CD4-positive, alpha-beta T cell (primary cell): ENCODE data around the gene S100Z. TPM values are rescaled to one million over a fixed set of nuclear protein-coding genes. Genes with fewer than 3 reads are reported as not detected.

Source experiments
- ATAC-seq: fragments of 200-7000 bp; cut with Tn5 transposase; one replicate; pipeline ENCODE4 v1.10.0; 2022; ENCODE audit warnings: mild to moderate bottlenecking; ENCODE audit not compliant: poor library complexity
- CTCF ChIA-PET: fragments of 350-600 bp; sonication (Branson Sonifier 250); formaldehyde crosslinking; loops from one replicate; lab custom pipeline; 2021; ENCODE audit warnings: antibody characterized with exemption, inconsistent platforms; lab: Charles Lee
- POLR2A ChIA-PET: fragments of 350-600 bp; sonication (Branson Sonifier 250); formaldehyde crosslinking; loops from one replicate; lab custom pipeline; 2021; ENCODE audit warnings: antibody characterized with exemption, inconsistent platforms; lab: Charles Lee
- DNase-seq, 14 experiments: peaks; one replicate each; pipeline ENCODE4 v3.0.0-alpha.2; 2013 to 2020; ENCODE audit warnings: mixed read lengths in 2 of 14
- H3K27ac ChIP-seq, 2 donors: one replicate each; pipeline versions ENCODE4 v1.5.1 to v1.7.0; 2013; ENCODE audit warnings: low read length in 2 of 2, low read depth in 1 of 2, mild to moderate bottlenecking in 1 of 2
- H3K27me3 ChIP-seq, 2 experiments: 1 replicate in 1 of 2; 2 replicates in 1 of 2; pipeline versions ENCODE4 v1.6.1 to v1.7.0; 2013; ENCODE audit warnings: low read length in 2 of 2, control low read depth in 1 of 2, mild to moderate bottlenecking in 1 of 2, moderate library complexity in 1 of 2; ENCODE audit not compliant: insufficient read depth in 2 of 2, control insufficient read depth in 1 of 2
- H3K36me3 ChIP-seq: one replicate; pipeline ENCODE4 v1.6.1; 2013; ENCODE audit warnings: low read length, control low read depth; ENCODE audit not compliant: insufficient read depth
- H3K4me1 ChIP-seq: one replicate; pipeline ENCODE4 v1.6.1; 2013; ENCODE audit warnings: low read length, control low read depth; ENCODE audit not compliant: insufficient read depth
- H3K4me3 ChIP-seq: one replicate; pipeline ENCODE4 v1.5.1; 2013; ENCODE audit warnings: mild to moderate bottlenecking, low read length, moderate library complexity
- H3K9me3 ChIP-seq, 2 experiments: 1 replicate in 1 of 2; 2 replicates in 1 of 2; pipeline versions ENCODE4 v1.6.1 to v1.7.0; 2013; ENCODE audit warnings: low read length in 2 of 2, mild to moderate bottlenecking in 2 of 2, control low read depth in 1 of 2, moderate library complexity in 1 of 2; ENCODE audit not compliant: control insufficient read depth in 1 of 2, insufficient read depth in 1 of 2
- H3K27ac Mint-ChIP-seq: one replicate; pipeline ENCODE4 v1.8.0; 2020; ENCODE audit warnings: mixed read lengths
- H3K27me3 Mint-ChIP-seq: one replicate; pipeline ENCODE4 v1.8.0; 2021; ENCODE audit warnings: mixed read lengths
- H3K36me3 Mint-ChIP-seq: one replicate; pipeline ENCODE4 v1.8.0; 2021; ENCODE audit warnings: low read depth, mixed read lengths
- H3K4me1 Mint-ChIP-seq: one replicate; pipeline ENCODE4 v1.8.0; 2021; ENCODE audit warnings: low read depth, mixed read lengths
- H3K4me3 Mint-ChIP-seq: one replicate; pipeline ENCODE4 v1.8.0; 2020; ENCODE audit warnings: mild to moderate bottlenecking, mixed read lengths
- H3K9me3 Mint-ChIP-seq: one replicate; pipeline ENCODE4 v1.8.0; 2020; ENCODE audit warnings: mixed read lengths
- intact Hi-C, 2 experiments: fragments of 100-400 bp; cut with DNase I in 1 of 2; cut with micrococcal nuclease in 1 of 2; formaldehyde crosslinking; loops; one replicate each; pipeline versions ENCODE4 v1.15.1 to v1.9.0; 2023 to 2025; cut with DNase I, micrococcal nuclease
- total RNA-seq, 174 experiments: library from RNA in 2 of 174; stranded (reverse) in 2 of 174; gene quantifications; one replicate each; pipeline ENCODE4 v1.2.3 and lab custom pipeline; 2021 to 2026
- TF ChIP-seq, protein P1 (sequence below): fragments of 200-600 bp; IDR thresholded peaks from one replicate; pipeline ENCODE4 v1.8.0; 2022; ENCODE audit warnings: antibody characterized with exemption, mild to moderate bottlenecking

S100Z gene
- total RNA-seq, 2 experiments from 2014 or later = 0.22 to 0.47 TPM

DNA sequence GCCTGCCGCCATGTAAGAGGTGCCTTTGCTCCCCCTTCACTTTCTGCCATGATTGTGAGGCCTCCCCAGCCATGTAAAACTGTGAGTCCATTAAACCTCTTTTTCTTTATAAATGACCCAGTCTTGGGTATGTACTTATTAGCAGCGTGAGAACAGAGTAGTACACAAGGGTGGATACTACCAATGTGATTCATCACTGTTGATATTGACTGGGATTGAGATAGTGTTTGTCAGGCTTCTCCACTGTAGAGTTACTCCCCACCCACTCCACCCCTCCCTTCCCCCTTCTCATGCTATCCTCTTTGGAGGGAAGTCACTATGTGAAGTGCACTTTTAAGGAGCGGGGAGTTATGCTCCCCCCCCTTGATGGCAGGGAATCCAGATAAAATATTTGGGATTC is 91.6 kb downstream of the S100Z start:
- DNase-seq = no peak
- no peaks in the 10 kb centered on the region for H3K9me3 Mint-ChIP-seq
- CTCF ChIA-PET = no interaction called here
- POLR2A ChIA-PET = no interaction called here
- no peak for ATAC-seq
- H3K4me3 ChIP-seq = no peak overlapping the region
- H3K4me3 Mint-ChIP-seq = no peak overlapping the region
- no peaks in the 10 kb centered on the region for H3K9me3 ChIP-seq
- H3K27ac Mint-ChIP-seq = no peak overlapping the region
- no peaks in the 10 kb centered on the region for H3K36me3 Mint-ChIP-seq
- H3K27ac ChIP-seq = no peak overlapping the region
- no peaks in the 10 kb centered on the region for H3K36me3 ChIP-seq
- TF ChIP-seq, protein P1, sequence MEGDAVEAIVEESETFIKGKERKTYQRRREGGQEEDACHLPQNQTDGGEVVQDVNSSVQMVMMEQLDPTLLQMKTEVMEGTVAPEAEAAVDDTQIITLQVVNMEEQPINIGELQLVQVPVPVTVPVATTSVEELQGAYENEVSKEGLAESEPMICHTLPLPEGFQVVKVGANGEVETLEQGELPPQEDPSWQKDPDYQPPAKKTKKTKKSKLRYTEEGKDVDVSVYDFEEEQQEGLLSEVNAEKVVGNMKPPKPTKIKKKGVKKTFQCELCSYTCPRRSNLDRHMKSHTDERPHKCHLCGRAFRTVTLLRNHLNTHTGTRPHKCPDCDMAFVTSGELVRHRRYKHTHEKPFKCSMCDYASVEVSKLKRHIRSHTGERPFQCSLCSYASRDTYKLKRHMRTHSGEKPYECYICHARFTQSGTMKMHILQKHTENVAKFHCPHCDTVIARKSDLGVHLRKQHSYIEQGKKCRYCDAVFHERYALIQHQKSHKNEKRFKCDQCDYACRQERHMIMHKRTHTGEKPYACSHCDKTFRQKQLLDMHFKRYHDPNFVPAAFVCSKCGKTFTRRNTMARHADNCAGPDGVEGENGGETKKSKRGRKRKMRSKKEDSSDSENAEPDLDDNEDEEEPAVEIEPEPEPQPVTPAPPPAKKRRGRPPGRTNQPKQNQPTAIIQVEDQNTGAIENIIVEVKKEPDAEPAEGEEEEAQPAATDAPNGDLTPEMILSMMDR = no peak
- intact Hi-C loops = no loop called here
- no peaks in the 10 kb centered on the region for H3K27me3 ChIP-seq
- H3K4me1 Mint-ChIP-seq = no peaks in the 10 kb centered on the region
- H3K27me3 Mint-ChIP-seq = peaks cover 11% of the 10 kb centered on the region
- no peaks in the 10 kb centered on the region for H3K4me1 ChIP-seq

DNA sequence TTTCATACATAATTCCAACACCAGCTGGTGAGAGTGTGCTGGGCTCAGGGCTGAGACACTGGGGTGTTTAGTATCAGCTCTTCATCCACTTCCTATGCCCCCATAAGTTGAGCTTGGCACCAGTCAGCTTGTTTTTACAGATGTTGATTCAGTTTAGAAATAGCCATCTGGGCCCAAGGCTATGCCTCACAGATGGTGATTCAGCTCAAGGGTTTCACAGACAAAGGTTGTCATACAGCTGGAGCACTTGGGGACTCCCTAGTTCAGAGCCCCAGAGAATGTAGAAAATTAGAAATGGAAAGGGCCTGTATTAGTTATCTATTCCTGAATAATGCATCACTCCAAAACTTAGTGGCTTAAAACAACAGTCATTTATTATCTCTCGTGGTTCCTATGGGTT is 92.8 kb downstream of the S100Z start:
- H3K4me3 ChIP-seq = no peak overlapping the region
- H3K4me1 Mint-ChIP-seq = no peaks in the 10 kb centered on the region
- no peaks in the 10 kb centered on the region for H3K9me3 ChIP-seq
- POLR2A ChIA-PET = no interaction called here
- TF ChIP-seq, protein P1 = no peak
- no peak for ATAC-seq
- H3K9me3 Mint-ChIP-seq = no peaks in the 10 kb centered on the region
- no peak overlapping the region for H3K27ac ChIP-seq
- no peak for DNase-seq
- H3K27me3 ChIP-seq = no peaks in the 10 kb centered on the region
- H3K4me1 ChIP-seq = no peaks in the 10 kb centered on the region
- peaks cover 11% of the 10 kb centered on the region for H3K27me3 Mint-ChIP-seq
- H3K36me3 ChIP-seq = no peaks in the 10 kb centered on the region
- no peaks in the 10 kb centered on the region for H3K36me3 Mint-ChIP-seq
- no peak overlapping the region for H3K4me3 Mint-ChIP-seq
- intact Hi-C loops = no loop called here
- CTCF ChIA-PET = no interaction called here
- H3K27ac Mint-ChIP-seq = no peak overlapping the region

DNA sequence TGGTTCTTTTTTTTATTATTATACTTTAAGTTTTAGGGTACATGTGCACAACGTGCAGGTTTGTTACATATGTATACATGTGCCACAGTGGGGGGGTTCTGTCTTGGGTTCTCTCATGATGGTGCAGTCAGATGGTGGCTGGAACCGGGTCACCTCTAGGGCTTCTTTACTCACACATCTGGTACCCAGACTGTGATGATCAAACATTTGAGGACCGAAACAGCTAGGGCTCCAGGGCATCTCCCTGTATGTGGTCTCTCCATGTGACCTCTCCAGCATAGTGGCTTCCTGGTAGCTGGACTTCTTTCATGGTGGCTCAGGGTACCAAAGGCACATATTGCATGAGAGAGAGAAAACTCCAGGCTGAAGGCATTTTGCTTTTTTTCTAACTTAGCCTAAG is 93.2 kb downstream of the S100Z start:
- Mint-ChIP-seq H3K4me3 (no peak overlapping the region), H3K4me1 (no peaks in the 10 kb centered on the region), H3K27ac (no peak overlapping the region), H3K27me3 (peaks cover 11% of the 10 kb centered on the region), H3K36me3 (no peaks in the 10 kb centered on the region), H3K9me3 (no peaks in the 10 kb centered on the region)
- intact Hi-C loops = no loop called here
- no peak for DNase-seq
- Histone ChIP-seq H3K4me1 (no peaks in the 10 kb centered on the region), H3K4me3 (no peak overlapping the region), H3K27ac (no peak overlapping the region), H3K36me3 (no peaks in the 10 kb centered on the region), H3K9me3 (no peaks in the 10 kb centered on the region), H3K27me3 (no peaks in the 10 kb centered on the region)
- no peak for ATAC-seq
- ChIA-PET POLR2A (no interaction called here), CTCF (no interaction called here)
- TF ChIP-seq, protein P1 = no peak
